DOHH2 (cell line): Measurements from ENCODE around the gene SLX4IP.

Source experiments
- CTCF ChIP-seq: fragments of 200-600 bp; sonication (generic); IDR thresholded peaks from one replicate; pipeline ENCODE4 v1.5.1; 2014; ENCODE audit warnings: antibody characterized with exemption, mild to moderate bottlenecking, low read depth, low read length; ENCODE audit not compliant: poor library complexity, severe bottlenecking
- EZH2phosphoT487 ChIP-seq: fragments of 200-600 bp; sonication (generic); IDR thresholded peaks from 2 replicates; pipeline ENCODE4 v1.6.1; 2017; ENCODE audit warnings: borderline replicate concordance, mild to moderate bottlenecking, antibody characterized with exemption, low read length, moderate library complexity, mixed read lengths

- TF ChIP-seq EZH2phosphoT487 (no peak), CTCF (no peak)
Observed at GRCh38 chr20:10658051-10658823, 223.1 kb downstream of the SLX4IP start.
